ENCODE measurements around the gene APEX1.

The APEX1 gene

DNA sequence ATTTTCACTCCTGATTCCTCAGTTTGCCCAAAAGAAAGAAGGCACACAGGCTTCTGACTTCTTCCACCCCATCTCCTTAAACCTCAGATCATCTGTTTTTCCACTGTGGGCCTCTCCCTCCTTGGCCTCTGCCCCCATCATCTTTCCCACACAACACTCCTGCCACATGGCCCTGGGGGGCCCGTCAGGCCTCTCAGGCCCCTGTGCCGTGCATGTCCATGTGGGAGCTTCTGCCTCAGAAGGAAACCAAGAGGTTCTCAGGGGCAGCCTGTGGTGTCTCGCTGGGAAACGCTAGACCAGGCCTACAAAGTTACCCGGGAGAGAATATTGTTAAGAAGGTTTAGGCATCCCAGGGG, 27.0 kb upstream of the APEX1 start:
- no peaks in the 10 kb centered on the region for H3K9me3 ChIP-seq (ENCODE audit: insufficient read depth, low read length)
- no peaks in the 10 kb centered on the region for H3K36me3 ChIP-seq (replicated peaks; ENCODE audit: low read depth, low read length)
- H3K4me3 ChIP-seq (ENCODE audit: low read length), result peak overlapping the region; percentile 42
- H2AFZ ChIP-seq (ENCODE audit: low read depth, low read length), result no peak overlapping the region
- TF ChIP-seq, protein P1, sequence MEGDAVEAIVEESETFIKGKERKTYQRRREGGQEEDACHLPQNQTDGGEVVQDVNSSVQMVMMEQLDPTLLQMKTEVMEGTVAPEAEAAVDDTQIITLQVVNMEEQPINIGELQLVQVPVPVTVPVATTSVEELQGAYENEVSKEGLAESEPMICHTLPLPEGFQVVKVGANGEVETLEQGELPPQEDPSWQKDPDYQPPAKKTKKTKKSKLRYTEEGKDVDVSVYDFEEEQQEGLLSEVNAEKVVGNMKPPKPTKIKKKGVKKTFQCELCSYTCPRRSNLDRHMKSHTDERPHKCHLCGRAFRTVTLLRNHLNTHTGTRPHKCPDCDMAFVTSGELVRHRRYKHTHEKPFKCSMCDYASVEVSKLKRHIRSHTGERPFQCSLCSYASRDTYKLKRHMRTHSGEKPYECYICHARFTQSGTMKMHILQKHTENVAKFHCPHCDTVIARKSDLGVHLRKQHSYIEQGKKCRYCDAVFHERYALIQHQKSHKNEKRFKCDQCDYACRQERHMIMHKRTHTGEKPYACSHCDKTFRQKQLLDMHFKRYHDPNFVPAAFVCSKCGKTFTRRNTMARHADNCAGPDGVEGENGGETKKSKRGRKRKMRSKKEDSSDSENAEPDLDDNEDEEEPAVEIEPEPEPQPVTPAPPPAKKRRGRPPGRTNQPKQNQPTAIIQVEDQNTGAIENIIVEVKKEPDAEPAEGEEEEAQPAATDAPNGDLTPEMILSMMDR (IDR thresholded peaks at IDR 0.05; ENCODE audit: low read depth, low read length), result no peak
- no peak for TF ChIP-seq EZH2phosphoT487 (IDR thresholded peaks at IDR 0.05; ENCODE audit: low read depth)
- H3K27ac ChIP-seq (ENCODE audit: low read length), result peak overlapping the region; percentile 94
- H3K4me2 ChIP-seq (ENCODE audit: low read length), result peak overlapping the region; percentile 68
- no peaks in the 10 kb centered on the region for H3K27me3 ChIP-seq (ENCODE audit: low read depth, low read length)
- peak overlapping the region; percentile 83 for H3K9ac ChIP-seq (ENCODE audit: low read length)
- no peaks in the 10 kb centered on the region for H3K79me2 ChIP-seq (ENCODE audit: low read length)
- H3K4me1 ChIP-seq (ENCODE audit: low read length), result peaks cover 49% of the 10 kb centered on the region
- no peaks in the 10 kb centered on the region for H4K20me1 ChIP-seq (ENCODE audit: insufficient read depth, low read length)

DNA sequence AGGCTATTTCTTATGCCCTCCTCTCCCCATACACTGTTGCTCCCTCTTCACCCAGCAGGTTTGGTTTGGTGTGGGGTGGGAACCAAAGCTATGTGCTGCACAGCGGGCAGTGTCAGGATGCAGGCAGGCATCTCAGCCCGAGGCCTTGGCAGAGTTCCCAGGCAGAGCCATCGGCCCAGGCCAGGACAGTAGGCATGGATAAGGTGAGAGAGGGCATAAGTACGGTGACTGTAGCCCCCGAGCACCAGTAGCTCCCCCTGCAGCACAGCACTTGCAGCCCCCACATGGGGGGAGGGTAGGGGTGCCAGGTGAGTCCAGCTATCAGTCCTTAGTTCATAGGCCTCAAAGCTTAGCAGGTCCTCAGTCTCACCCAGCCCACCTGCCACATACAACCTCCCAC, 26.2 kb upstream of the APEX1 start:
- Histone ChIP-seq H3K9me3 (ENCODE audit: insufficient read depth, low read length) (no peaks in the 10 kb centered on the region), H3K4me3 (ENCODE audit: low read length) (0 out of 2 replicates have a peak overlapping the region, but pooled peaks have one; percentile 42), H3K36me3 (replicated peaks; ENCODE audit: low read depth, low read length) (no peaks in the 10 kb centered on the region), H3K79me2 (ENCODE audit: low read length) (no peaks in the 10 kb centered on the region), H3K27me3 (ENCODE audit: low read depth, low read length) (no peaks in the 10 kb centered on the region), H2AFZ (ENCODE audit: low read depth, low read length) (no peak overlapping the region; the same call in 1 of the 2 replicates), H3K9ac (ENCODE audit: low read length) (peak overlapping the region; percentile 83; the same call in 1 of the 2 replicates), H3K4me1 (ENCODE audit: low read length) (peaks cover 49% of the 10 kb centered on the region), H4K20me1 (ENCODE audit: insufficient read depth, low read length) (no peaks in the 10 kb centered on the region), H3K4me2 (ENCODE audit: low read length) (peak overlapping the region; percentile 68), H3K27ac (ENCODE audit: low read length) (peak overlapping the region; percentile 94)
- TF ChIP-seq, protein P1 (IDR thresholded peaks at IDR 0.05; ENCODE audit: low read depth, low read length), result no peak
- TF ChIP-seq EZH2phosphoT487 (IDR thresholded peaks at IDR 0.05; ENCODE audit: low read depth), result no peak

- TF ChIP-seq EZH2phosphoT487 (IDR thresholded peaks at IDR 0.05; ENCODE audit: low read depth), result no peak
- Histone ChIP-seq H3K4me2 (ENCODE audit: low read length) (no peak overlapping the region), H3K36me3 (replicated peaks; ENCODE audit: low read depth, low read length) (no peaks in the 10 kb centered on the region), H3K4me3 (ENCODE audit: low read length) (no peak overlapping the region), H3K4me1 (ENCODE audit: low read length) (peaks cover 46% of the 10 kb centered on the region), H3K9ac (ENCODE audit: low read length) (no peak overlapping the region), H3K27me3 (ENCODE audit: low read depth, low read length) (no peaks in the 10 kb centered on the region), H3K27ac (ENCODE audit: low read length) (0 out of 2 replicates have a peak overlapping the region, but pooled peaks have one; percentile 94), H3K9me3 (ENCODE audit: insufficient read depth, low read length) (no peaks in the 10 kb centered on the region), H2AFZ (ENCODE audit: low read depth, low read length) (no peak overlapping the region), H3K79me2 (ENCODE audit: low read length) (no peaks in the 10 kb centered on the region), H4K20me1 (ENCODE audit: insufficient read depth, low read length) (no peaks in the 10 kb centered on the region)
Measured at GRCh38 chr14:20429801-20430669, 25.0 kb upstream of the APEX1 start.

DNA sequence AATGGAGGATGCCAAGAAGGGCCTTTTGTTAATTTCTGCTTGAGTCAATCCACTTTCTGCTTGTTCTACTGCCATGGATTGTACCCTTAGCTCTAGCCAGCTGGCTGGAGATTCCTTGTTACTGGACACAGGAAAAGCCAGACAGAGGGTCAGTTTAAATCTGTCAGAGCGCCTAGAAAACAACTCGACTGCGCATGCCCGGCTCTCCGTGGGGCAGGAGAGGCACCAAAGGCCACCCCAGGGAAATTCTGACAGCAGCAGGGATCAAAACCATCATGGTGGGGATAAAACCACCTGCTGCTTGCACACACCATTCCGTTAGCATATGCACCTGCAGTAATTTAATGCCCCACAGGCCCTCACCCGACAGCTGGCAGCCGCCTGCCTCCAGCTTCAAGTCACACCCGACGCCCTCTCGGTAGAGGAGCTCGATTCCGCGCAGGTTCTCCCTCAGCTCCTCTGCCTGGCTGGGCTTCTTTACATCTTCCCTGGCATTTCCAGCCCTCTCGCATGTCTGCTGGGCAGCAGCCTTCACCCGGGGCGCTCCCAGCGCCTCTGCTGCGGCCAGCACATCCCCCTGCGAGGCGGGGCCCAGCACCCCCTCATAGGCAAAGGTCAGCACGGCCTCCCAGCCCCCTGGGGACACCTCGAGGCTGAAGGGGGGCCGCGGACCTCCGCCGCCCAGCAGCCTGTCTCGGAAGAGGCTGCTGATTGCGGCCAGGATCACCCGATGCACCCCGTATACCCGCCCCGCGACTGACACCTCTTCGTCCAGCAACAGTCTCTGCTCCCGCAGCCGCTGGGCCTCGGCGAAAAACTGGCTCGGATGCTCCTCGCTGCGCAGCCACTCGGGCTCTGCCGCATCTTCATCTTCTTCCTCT, 20.1 kb upstream of the APEX1 start:
- H3K9me3 ChIP-seq (ENCODE audit: insufficient read depth, low read length), result no peaks in the 10 kb centered on the region
- H3K4me3 ChIP-seq (ENCODE audit: low read length), result no peak overlapping the region
- no peak overlapping the region for H3K4me2 ChIP-seq (ENCODE audit: low read length)
- H3K9ac ChIP-seq (ENCODE audit: low read length), result no peak overlapping the region
- TF ChIP-seq, protein P1 (IDR thresholded peaks at IDR 0.05; ENCODE audit: low read depth, low read length), result no peak
- TF ChIP-seq EZH2phosphoT487 (IDR thresholded peaks at IDR 0.05; ENCODE audit: low read depth), result no peak
- H4K20me1 ChIP-seq (ENCODE audit: insufficient read depth, low read length), result no peaks in the 10 kb centered on the region
- no peak overlapping the region for H3K27ac ChIP-seq (ENCODE audit: low read length)
- no peaks in the 10 kb centered on the region for H3K79me2 ChIP-seq (ENCODE audit: low read length)
- no peaks in the 10 kb centered on the region for H3K27me3 ChIP-seq (ENCODE audit: low read depth, low read length)
- H3K4me1 ChIP-seq (ENCODE audit: low read length), result peaks cover 35% of the 10 kb centered on the region
- H2AFZ ChIP-seq (ENCODE audit: low read depth, low read length), result no peak overlapping the region
- peaks cover 5% of the 10 kb centered on the region for H3K36me3 ChIP-seq (replicated peaks; ENCODE audit: low read depth, low read length)
